Activated CD4-positive, alpha-beta T cell treated with anti-CD3 and anti-CD28 coated beads, Interleukin-2, amount 50 U/mL, for 16 hours (primary cell): Measurements from ENCODE around the gene LRRC72.
"Not testable (repeated sequence)": the region's sequence is repeated elsewhere in the genome, so short reads cannot be mapped to it uniquely, and the experiment has no call there.

Source experiments
- DNase-seq: peaks from one replicate; pipeline ENCODE4 v3.0.0-alpha.2; 2020

The LRRC72 gene

GRCh38 chr7:16526742-16527540 is at the start of gene LRRC72:
Gene LRRC72, plus strand, starts transcription at chr7:16526825. Its CDS starts 128 bp downstream, at chr7:16526953.
- DNase-seq = no peak

GRCh38 chr7:16479161-16479560 is 47.5 kb upstream of the LRRC72 start:
- DNase-seq = no peak

- DNase-seq = no peak
Measured at GRCh38 chr7:16479591-16479990, 47.0 kb upstream of the LRRC72 start.

GRCh38 chr7:16484453-16485158 is 42.0 kb upstream of the LRRC72 start:
- no peak for DNase-seq

GRCh38 chr7:16491148-16491547 is 35.5 kb upstream of the LRRC72 start:
- DNase-seq = no peak

GRCh38 chr7:16492513-16493062 is 34.0 kb upstream of the LRRC72 start:
- peak; percentile 42 for DNase-seq

GRCh38 chr7:16493266-16493665 is 33.4 kb upstream of the LRRC72 start:
- no peak for DNase-seq

- no peak for DNase-seq
Measured at GRCh38 chr7:16494551-16494950, 32.1 kb upstream of the LRRC72 start.

GRCh38 chr7:16494955-16495719 is 31.5 kb upstream of the LRRC72 start:
- no peak for DNase-seq

- DNase-seq = no peak
Measured at GRCh38 chr7:16498122-16498521, 28.5 kb upstream of the LRRC72 start.

- no peak for DNase-seq
Measured at GRCh38 chr7:16502303-16502702, 24.3 kb upstream of the LRRC72 start.

GRCh38 chr7:16504019-16504418 is 22.6 kb upstream of the LRRC72 start:
- DNase-seq = no peak

GRCh38 chr7:16506422-16506821 is 20.2 kb upstream of the LRRC72 start:
- not testable (repeated sequence) for DNase-seq

GRCh38 chr7:16509829-16510228 is 16.8 kb upstream of the LRRC72 start:
- DNase-seq = no peak

GRCh38 chr7:16511314-16511713 is 15.3 kb upstream of the LRRC72 start:
- DNase-seq = no peak

GRCh38 chr7:16512097-16512496 is 14.5 kb upstream of the LRRC72 start:
- DNase-seq = no peak

- DNase-seq = no peak
Measured at GRCh38 chr7:16514271-16514670, 12.4 kb upstream of the LRRC72 start.

GRCh38 chr7:16514729-16515128 is 11.9 kb upstream of the LRRC72 start:
- no peak for DNase-seq

- DNase-seq = no peak
Measured at GRCh38 chr7:16515785-16516685, 10.6 kb upstream of the LRRC72 start.

- not testable (repeated sequence) for DNase-seq
Measured at GRCh38 chr7:16519985-16520384, 6.6 kb upstream of the LRRC72 start.

- DNase-seq = no peak
Measured at GRCh38 chr7:16524332-16524731, 2.3 kb upstream of the LRRC72 start.

GRCh38 chr7:16528520-16528919 is 1.9 kb downstream of the LRRC72 start:
- DNase-seq = no peak
